HG02943 (cell line): ENCODE results near the gene GMFB.

ENCODE experiments used
- ATAC-seq: cut with Tn5 transposase; IDR thresholded peaks from one replicate; pipeline ENCODE4 v1.9.1; 2021; ENCODE audit warnings: mild to moderate bottlenecking, low read depth, moderate library complexity; ENCODE audit not compliant: unreplicated experiment

The GMFB gene

GRCh38 chr14:54435500-54435981, 53.2 kb downstream of the GMFB start:
- no peak for ATAC-seq

DNA sequence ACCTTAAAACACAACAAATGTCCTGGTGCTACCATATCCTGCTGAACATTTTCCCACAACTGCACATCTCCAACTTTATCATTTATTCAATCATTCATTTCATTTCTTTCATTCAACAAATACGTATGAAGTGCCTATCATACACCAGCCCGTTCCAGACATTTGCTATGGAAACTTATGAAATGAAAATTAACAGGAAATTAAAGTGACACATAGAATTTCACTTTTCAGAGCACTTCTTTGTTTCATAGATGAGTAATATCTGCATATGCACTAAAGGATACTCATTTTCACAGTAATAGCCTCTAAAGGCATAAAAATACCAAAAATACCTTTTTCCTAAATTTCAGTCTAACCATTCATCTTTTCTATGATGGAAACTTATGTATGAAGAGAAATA, 60.3 kb downstream of the GMFB start:
- no peak for ATAC-seq

GRCh38 chr14:54427871-54428270, 60.9 kb downstream of the GMFB start:
- ATAC-seq, result no peak

DNA sequence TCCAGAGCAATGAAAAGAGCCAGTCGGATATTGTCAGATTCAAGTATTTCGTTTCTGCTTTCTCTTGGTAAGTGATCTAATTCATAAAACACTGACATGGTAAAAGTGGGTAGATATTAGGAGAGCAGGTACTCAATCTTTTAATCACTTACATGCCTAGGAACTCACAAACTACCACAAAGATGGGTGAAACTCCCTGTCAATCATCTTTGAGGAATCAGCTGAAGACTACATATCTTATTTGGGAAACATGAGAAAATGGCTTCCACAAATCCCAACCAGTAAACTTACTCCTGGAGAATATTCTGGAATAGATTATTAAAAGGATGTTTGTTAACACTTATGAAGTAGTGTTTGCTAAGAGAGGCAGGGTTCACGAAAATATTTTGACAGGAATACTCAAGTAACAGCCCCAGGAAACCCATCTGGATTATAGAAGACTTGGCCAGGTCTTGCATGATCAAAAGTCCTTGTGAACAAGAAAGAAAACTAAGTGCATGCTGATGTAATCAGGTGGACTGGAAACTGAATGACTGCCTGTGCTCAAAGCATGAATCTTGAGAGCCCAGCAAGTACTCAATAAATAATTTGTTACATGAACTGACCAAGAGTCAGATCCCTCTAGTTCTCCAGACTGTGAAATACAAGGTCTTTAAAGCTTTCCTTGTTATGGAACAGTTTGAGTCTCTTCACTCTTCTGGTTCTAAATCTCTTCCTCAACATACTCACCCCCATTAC, 63.1 kb downstream of the GMFB start:
- ATAC-seq, result no peak

GRCh38 chr14:54425068-54425467, 63.7 kb downstream of the GMFB start:
- ATAC-seq, result no peak
